Spleen (tissue), 7 donors: ENCODE results near the gene PNN.
"Not testable (repeated sequence)": the region's sequence is repeated elsewhere in the genome, so short reads cannot be mapped to it uniquely, and the experiment has no call there.

Source experiments
- POLR2A ChIP-seq, 3 donors: fragments of 450-650 bp; IDR thresholded peaks; one replicate each; pipeline ENCODE4 v1.5.1; 2017; ENCODE audit warnings: antibody characterized with exemption in 3 of 3, mild to moderate bottlenecking in 1 of 3
- POLR2AphosphoS5 ChIP-seq, 3 donors: sonication (generic); formaldehyde crosslinking; IDR thresholded peaks; one replicate each; pipeline ENCODE4 v1.5.1; 2017; ENCODE audit warnings: antibody characterized with exemption in 3 of 3
- TF ChIP-seq, protein P1 (sequence below), 11 experiments: fragments of 200-600 bp in 7 of 11; fragments of 450-650 bp in 4 of 11; sonication (generic) in 4 of 11; IDR thresholded peaks in 8 of 11; conservative IDR thresholded peaks in 3 of 11; 1 replicate in 7 of 11; 2 replicates in 4 of 11; pipeline versions ENCODE4 v1.4.0 to v1.8.0; 2016 to 2021; ENCODE audit warnings: antibody characterized with exemption in 11 of 11, inconsistent platforms in 4 of 11, mild to moderate bottlenecking in 1 of 11
- donor health status: DM: no; HTN: no; CAD: no; lungs with moderate emphysema.
- donor health status: DM: no; HTN: no; CAD: no.
- donor health status: DM: no; HTN: no; CAD: no.

DNA sequence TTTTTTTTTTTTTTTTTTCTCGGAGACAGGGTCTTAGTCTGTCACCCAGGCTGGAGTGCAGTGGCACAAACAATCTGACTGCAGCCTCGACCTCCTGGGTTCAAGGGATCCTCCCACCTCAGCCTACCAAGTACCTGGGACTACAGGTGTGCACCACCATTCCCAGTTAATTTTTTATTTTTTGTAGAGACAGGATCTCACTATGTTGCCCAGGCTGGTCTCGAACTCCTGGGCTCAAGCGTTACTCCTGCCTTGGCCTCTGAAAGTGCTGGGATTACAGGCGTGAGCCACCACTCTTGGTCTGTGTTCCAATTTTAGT, 8.6 kb downstream of the PNN start:
- TF ChIP-seq, protein P1, sequence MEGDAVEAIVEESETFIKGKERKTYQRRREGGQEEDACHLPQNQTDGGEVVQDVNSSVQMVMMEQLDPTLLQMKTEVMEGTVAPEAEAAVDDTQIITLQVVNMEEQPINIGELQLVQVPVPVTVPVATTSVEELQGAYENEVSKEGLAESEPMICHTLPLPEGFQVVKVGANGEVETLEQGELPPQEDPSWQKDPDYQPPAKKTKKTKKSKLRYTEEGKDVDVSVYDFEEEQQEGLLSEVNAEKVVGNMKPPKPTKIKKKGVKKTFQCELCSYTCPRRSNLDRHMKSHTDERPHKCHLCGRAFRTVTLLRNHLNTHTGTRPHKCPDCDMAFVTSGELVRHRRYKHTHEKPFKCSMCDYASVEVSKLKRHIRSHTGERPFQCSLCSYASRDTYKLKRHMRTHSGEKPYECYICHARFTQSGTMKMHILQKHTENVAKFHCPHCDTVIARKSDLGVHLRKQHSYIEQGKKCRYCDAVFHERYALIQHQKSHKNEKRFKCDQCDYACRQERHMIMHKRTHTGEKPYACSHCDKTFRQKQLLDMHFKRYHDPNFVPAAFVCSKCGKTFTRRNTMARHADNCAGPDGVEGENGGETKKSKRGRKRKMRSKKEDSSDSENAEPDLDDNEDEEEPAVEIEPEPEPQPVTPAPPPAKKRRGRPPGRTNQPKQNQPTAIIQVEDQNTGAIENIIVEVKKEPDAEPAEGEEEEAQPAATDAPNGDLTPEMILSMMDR (IDR thresholded peaks at IDR 0.05 in 8 of 11, conservative IDR thresholded peaks at IDR 0.05 in 3 of 11) = not testable (repeated sequence)
- TF ChIP-seq POLR2A, POLR2AphosphoS5 (IDR thresholded peaks at IDR 0.05): not testable (repeated sequence)
